Measurements from ENCODE around the gene PCYOX1L.

PCYOX1L gene

GRCh38 chr5:149376711-149377447 is 19.0 kb downstream of the PCYOX1L start:
- no peak for TF ChIP-seq CTCF (conservative IDR thresholded peaks at IDR 0.05; ENCODE audit: low read depth, low read length)
- no peak overlapping the region for H3K4me3 ChIP-seq (ENCODE audit: low read length)
- no peak for DNase-seq (ENCODE audit: low read depth)

GRCh38 chr5:149378241-149378820 is 20.5 kb downstream of the PCYOX1L start:
- DNase-seq (ENCODE audit: low read depth): no peak
- no peak for TF ChIP-seq CTCF (conservative IDR thresholded peaks at IDR 0.05; ENCODE audit: low read depth, low read length)
- no peak overlapping the region for H3K4me3 ChIP-seq (ENCODE audit: low read length)

GRCh38 chr5:149379177-149379761 is 21.4 kb downstream of the PCYOX1L start, which contains the start of gene IL17B:
Gene IL17B (minus strand): TSS chr5:149379292. CDS start chr5:149379225, 67 bp downstream.
- no peak for DNase-seq (ENCODE audit: low read depth)
- TF ChIP-seq CTCF (conservative IDR thresholded peaks at IDR 0.05; ENCODE audit: low read depth, low read length): no peak
- no peak within 1 kb of the TSS for H3K4me3 ChIP-seq (ENCODE audit: low read length)

- no peak for DNase-seq (ENCODE audit: low read depth)
- no peak overlapping the region for H3K4me3 ChIP-seq (ENCODE audit: low read length)
- TF ChIP-seq CTCF (conservative IDR thresholded peaks at IDR 0.05; ENCODE audit: low read depth, low read length): no peak
Observed at GRCh38 chr5:149379818-149380374, 22.1 kb downstream of the PCYOX1L start.

- no peak for DNase-seq (ENCODE audit: low read depth)
Observed at GRCh38 chr5:149380466-149381121, 22.7 kb downstream of the PCYOX1L start.

More at GRCh38 chr5:149380466-149381121, 22.7 kb downstream of the PCYOX1L start:
- no peak overlapping the region for H3K4me3 ChIP-seq (ENCODE audit: low read length)
- no peak for TF ChIP-seq CTCF (conservative IDR thresholded peaks at IDR 0.05; ENCODE audit: low read depth, low read length)

Measured in retinal pigment epithelial cell (primary cell).